ENCODE data around the gene PIP5KL1.

The PIP5KL1 gene

GRCh38 chr9:127958728-127959127, 28.2 kb upstream of the PIP5KL1 start:
- TF ChIP-seq CTCF (IDR thresholded peaks at IDR 0.05; ENCODE audit: low read depth, low read length): no peak
- H3K4me3 ChIP-seq (replicated peaks in 1 of 2; ENCODE audit: low read depth in 2 of 2, low read length in 2 of 2): no peak overlapping the region
- DNase-seq (ENCODE audit: low read depth in 2 of 2): no peak

DNA sequence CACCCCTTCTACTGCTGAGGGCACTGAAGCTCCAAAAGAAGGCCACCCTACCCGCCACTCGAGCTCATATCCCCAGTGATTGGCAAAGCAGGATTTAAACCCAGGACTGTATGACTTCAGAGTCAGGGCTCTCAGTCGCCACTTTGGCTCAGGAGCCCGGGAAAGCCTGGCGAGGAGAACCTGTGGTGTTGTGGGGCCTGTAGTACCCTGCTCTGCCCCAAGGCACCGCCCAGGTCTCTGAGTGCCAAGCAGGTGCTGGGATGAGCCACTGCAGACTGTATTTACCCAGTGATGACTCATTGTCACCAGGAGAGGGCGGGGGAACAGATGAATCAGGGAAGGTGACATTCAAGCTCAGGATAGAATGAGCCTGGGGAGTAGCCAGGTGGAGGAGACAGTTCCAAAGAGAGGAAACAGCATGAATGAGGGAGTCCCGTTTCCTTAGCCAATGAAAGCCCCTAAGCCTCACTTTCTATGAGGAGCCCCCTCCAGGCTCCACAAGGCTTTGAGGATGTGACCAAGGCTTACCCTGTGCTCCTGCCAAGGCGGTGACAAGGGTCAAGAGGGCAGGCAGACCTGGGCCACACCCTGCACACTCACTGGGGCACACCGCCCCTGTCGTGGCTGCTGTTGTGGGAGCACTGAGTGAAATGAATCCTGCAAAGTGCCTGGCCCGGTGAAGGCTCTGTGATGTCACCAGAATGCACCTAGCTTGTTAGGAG, 24.9 kb upstream of the PIP5KL1 start:
- TF ChIP-seq CTCF (IDR thresholded peaks at IDR 0.05; ENCODE audit: low read depth, low read length): no peak
- peak in 1 of 2 donors; percentile 40 for DNase-seq (ENCODE audit: low read depth in 2 of 2)
- no peak overlapping the region for H3K4me3 ChIP-seq (replicated peaks in 1 of 2; ENCODE audit: low read depth in 2 of 2, low read length in 2 of 2)

GRCh38 chr9:127954831-127955293, 24.3 kb upstream of the PIP5KL1 start:
- H3K4me3 ChIP-seq (replicated peaks in 1 of 2; ENCODE audit: low read depth in 2 of 2, low read length in 2 of 2): no peak overlapping the region
- no peak for TF ChIP-seq CTCF (IDR thresholded peaks at IDR 0.05; ENCODE audit: low read depth, low read length)
- DNase-seq (ENCODE audit: low read depth in 2 of 2): no peak

DNA sequence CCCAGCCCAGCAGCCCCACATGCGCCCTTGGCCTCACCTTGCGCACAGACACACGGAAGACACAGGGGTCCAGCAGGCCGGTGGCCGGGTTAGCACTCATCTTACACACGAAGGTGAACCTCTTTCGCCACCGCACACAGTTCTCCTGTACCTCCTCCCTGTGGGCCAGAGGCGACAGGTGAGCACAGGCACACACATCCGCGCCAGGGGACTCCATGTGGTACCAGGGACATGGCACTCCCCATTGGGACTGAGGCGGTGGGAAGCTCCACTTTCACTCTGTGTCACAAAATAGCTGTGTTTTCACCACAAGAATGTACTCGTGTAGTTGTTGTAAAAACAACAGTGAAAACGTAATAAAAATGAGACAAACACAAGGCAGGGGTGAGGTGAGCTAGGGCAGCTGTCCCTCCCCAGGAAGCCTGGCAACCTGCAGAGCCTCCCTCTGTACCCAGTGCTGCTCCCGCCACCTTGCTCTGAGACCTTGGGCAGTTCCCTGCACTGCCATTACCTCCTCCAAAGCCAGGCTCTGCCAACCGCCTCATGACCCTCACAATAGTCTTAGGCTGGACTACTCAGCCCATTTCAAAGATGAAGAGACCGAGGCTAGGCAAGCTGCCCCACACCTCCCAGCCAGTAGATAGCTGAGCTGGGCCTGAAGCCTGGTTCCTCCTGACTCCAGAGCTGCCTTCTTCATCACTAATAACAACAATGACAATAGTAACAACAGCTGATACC, 23.4 kb upstream of the PIP5KL1 start:
- no peak overlapping the region for H3K4me3 ChIP-seq (replicated peaks in 1 of 2; ENCODE audit: low read depth in 2 of 2, low read length in 2 of 2)
- DNase-seq (ENCODE audit: low read depth in 2 of 2): no peak
- no peak for TF ChIP-seq CTCF (IDR thresholded peaks at IDR 0.05; ENCODE audit: low read depth, low read length)

DNA sequence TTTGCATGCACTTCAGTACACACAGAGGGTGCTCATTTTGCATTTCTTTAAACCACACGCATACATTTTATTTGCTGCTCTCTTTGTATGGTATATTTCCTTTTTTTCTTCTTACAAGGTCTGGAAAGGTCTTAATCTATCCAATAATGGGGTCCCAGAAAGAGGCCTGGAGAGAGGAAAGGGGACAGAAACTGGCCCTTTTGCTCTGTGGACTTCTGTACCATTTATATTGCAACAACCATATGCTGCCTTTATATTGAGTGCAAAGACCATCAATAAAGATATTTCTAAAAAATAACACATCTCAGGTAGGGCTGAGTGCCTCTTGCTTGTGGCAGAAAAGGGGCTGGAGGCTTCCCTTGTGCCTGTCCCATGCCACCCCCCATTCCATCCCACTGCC, 22.6 kb upstream of the PIP5KL1 start:
- DNase-seq (ENCODE audit: low read depth in 2 of 2): no peak
- TF ChIP-seq CTCF (IDR thresholded peaks at IDR 0.05; ENCODE audit: low read depth, low read length): no peak
- H3K4me3 ChIP-seq (replicated peaks in 1 of 2; ENCODE audit: low read depth in 2 of 2, low read length in 2 of 2): no peak overlapping the region

DNA sequence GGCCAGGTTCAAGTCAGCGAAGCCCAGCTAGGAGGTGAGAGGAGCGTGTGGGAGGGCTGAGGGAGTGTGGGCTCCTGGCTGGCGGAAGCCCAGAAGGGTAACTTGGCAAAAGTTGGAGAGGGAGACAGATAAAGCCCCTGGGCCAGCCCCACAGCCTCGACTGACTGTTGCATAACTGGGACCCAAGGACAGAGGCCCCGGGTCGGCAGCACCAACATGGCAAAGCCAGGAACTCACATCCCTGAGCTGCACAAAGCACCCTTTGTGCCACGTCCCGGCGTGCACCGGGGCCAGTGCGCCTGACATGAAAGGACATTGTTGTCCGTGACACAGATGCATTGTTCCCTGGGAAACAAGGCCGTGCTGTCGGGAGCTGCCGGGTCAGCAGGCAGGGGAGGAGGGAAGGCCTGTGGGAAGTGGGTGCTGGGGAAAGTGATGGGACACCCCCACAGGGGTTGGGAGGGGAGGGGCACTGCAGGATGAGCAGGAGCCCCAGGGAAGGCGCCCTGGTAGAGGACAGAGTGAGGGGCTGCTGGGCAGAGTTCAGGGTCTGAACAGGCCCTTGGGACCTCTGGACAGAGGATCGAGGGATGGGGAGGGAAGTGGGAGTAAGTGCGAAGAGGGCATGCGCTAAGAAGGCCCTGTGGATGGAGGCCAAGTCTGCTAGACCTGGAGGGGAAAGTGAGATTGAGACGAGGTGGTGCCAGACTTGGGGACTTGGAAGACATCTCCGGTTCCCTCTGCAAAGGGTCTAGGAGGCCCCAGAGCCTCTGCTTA, 20.1 kb upstream of the PIP5KL1 start:
- TF ChIP-seq CTCF (IDR thresholded peaks at IDR 0.05; ENCODE audit: low read depth, low read length): no peak
- H3K4me3 ChIP-seq (replicated peaks in 1 of 2; ENCODE audit: low read depth in 2 of 2, low read length in 2 of 2): no peak overlapping the region
- no peak for DNase-seq (ENCODE audit: low read depth in 2 of 2)
